Lung (tissue), 12 donors: ENCODE results near the gene SLC46A3. TPM values are rescaled to one million over a fixed set of nuclear protein-coding genes. Genes with fewer than 3 reads are reported as not detected.

Experiments used
- ATAC-seq: fragments of 200-7000 bp; cut with Tn5 transposase; one replicate; pipeline ENCODE4 v1.9.1; 2020; ENCODE audit warnings: moderate number of reproducible peaks; ENCODE audit not compliant: insufficient read depth, low FRiP score
- DNase-seq, 3 donors: peaks; one replicate each; pipeline ENCODE4 v3.0.0-alpha.2; 2013 to 2017
- H3K27ac ChIP-seq, 2 donors: one replicate each; pipeline ENCODE4 v1.5.1; 2013; ENCODE audit warnings: mild to moderate bottlenecking in 2 of 2, moderate library complexity in 2 of 2, control low read depth in 1 of 2, inconsistent platforms in 1 of 2, low read depth in 1 of 2, low read length in 1 of 2
- H3K27me3 ChIP-seq, 3 donors: one replicate each; pipeline ENCODE4 v1.5.1; 2013; ENCODE audit warnings: low read length in 2 of 3; ENCODE audit not compliant: control insufficient read depth in 3 of 3, insufficient read depth in 3 of 3
- H3K36me3 ChIP-seq, 4 donors: one replicate each; pipeline ENCODE4 v1.5.1; 2013; ENCODE audit warnings: low read length in 4 of 4, mild to moderate bottlenecking in 1 of 4, moderate library complexity in 1 of 4; ENCODE audit not compliant: control insufficient read depth in 4 of 4, insufficient read depth in 4 of 4
- H3K4me1 ChIP-seq, 5 donors: one replicate each; pipeline ENCODE4 v1.5.1; 2013; ENCODE audit warnings: low read length in 5 of 5, mild to moderate bottlenecking in 2 of 5, moderate library complexity in 1 of 5; ENCODE audit not compliant: control insufficient read depth in 5 of 5, insufficient read depth in 5 of 5
- H3K4me3 ChIP-seq: one replicate; pipeline ENCODE4 v1.5.1; 2013; ENCODE audit warnings: mild to moderate bottlenecking, control low read depth, moderate library complexity
- H3K9ac ChIP-seq, 2 donors: one replicate each; pipeline ENCODE4 v1.5.1; 2013; ENCODE audit warnings: low read length in 2 of 2, control low read depth in 1 of 2; ENCODE audit not compliant: insufficient read depth in 1 of 2
- H3K9me3 ChIP-seq, 4 donors: one replicate each; pipeline ENCODE4 v1.5.1; 2013; ENCODE audit warnings: low read length in 3 of 4, mild to moderate bottlenecking in 1 of 4, moderate library complexity in 1 of 4; ENCODE audit not compliant: control insufficient read depth in 4 of 4, insufficient read depth in 3 of 4
- WGBS, 2 donors: extraction: QIAGEN DNeasy Blood & Tissue Kit; methylation state at CpG; one replicate each; pipeline ENCODE4 v1.1.7; 2013; 5-methylcytosine and 5-hydroxymethylcytosine counted together
- polyA plus RNA-seq, 2 donors: library from polyadenylated mRNA; stranded (reverse); fragments of 200-250 nt; gene quantifications; one replicate each; pipeline ENCODE4 v1.2.1, GENCODE V29; 2013
- total RNA-seq, 2 donors: library from RNA; depleted of rRNA in 1 of 2; stranded (reverse); fragments of >200 nt in 1 of 2; gene quantifications; one replicate each; pipeline ENCODE4 v1.2.1, GENCODE V29; 2014 to 2021
- TF ChIP-seq, protein P1 (sequence below): IDR thresholded peaks from 2 replicates; pipeline ENCODE4 v1.5.1; 2012; ENCODE audit warnings: mild to moderate bottlenecking; ENCODE audit errors: control extremely low read depth, extremely low read depth
- donor health status: control.
- donor health status: control.
- donor health status: Bipolar disorder and iron deficiency.
- donor health status: healthy.
- donor health status: DM: yes; HTN: yes; CAD: no.

SLC46A3 gene
- total and polyA plus RNA-seq, 4 donors: 6.9 to 10.9 (median 8.9) TPM

DNA sequence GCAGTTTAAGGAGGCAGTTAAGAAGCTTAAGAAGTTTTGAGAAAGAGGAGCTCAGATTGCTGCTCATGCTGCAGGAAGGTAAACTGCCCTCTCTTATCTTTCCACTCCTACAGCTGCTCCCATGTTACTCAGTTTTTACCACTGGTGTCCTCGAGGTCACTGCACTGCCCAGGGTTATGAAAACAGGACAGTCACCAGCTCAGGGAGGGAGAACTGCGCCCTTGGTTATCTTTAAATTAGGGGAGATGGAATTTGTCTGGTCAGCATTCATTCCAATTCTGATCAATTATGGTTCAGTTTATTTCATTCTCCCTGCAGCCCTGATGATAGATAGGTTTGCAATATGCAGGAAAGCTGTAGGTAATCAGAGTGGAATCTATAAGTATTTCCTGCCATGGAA, 10.8 kb upstream of the SLC46A3 start:
- 55 to 72% methylated on average over 2 of the region's 2 CpGs for WGBS, 2 donors

DNA sequence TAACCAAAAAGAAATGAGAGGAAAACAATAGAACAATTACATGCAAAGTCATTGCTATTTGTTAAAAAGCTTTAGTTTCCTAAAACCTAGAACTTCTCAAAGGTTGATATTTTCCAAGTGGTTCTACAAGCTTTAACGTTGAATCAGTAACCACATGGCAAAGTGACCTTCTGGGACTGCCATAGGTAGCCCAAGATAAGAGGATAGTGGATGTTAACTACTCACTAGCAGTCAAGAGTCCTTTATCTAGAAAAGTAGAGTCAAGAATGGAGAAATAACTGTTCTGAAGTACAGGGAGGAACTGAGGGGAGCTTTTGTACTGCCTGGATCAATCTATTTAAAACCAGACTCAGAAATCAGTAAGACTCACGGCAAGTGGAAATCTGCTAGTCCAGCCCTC, 9.9 kb upstream of the SLC46A3 start:
- Histone ChIP-seq H3K27ac (no peak overlapping the region), H3K4me3 (no peak overlapping the region), H3K9ac (no peak overlapping the region), H3K9me3 (no peaks in the 10 kb centered on the region), H3K4me1 (no peaks in the 10 kb centered on the region), H3K27me3 (peaks cover 0 to 5% (median 4%) of the 10 kb centered on the region in 3 donors), H3K36me3 (no peaks in the 10 kb centered on the region)
- DNase-seq (no peak), ATAC-seq (no peak)
- TF ChIP-seq, protein P1, sequence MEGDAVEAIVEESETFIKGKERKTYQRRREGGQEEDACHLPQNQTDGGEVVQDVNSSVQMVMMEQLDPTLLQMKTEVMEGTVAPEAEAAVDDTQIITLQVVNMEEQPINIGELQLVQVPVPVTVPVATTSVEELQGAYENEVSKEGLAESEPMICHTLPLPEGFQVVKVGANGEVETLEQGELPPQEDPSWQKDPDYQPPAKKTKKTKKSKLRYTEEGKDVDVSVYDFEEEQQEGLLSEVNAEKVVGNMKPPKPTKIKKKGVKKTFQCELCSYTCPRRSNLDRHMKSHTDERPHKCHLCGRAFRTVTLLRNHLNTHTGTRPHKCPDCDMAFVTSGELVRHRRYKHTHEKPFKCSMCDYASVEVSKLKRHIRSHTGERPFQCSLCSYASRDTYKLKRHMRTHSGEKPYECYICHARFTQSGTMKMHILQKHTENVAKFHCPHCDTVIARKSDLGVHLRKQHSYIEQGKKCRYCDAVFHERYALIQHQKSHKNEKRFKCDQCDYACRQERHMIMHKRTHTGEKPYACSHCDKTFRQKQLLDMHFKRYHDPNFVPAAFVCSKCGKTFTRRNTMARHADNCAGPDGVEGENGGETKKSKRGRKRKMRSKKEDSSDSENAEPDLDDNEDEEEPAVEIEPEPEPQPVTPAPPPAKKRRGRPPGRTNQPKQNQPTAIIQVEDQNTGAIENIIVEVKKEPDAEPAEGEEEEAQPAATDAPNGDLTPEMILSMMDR: no peak
- whole genome bisulfite sequencing, 2 donors: 76 to 84% methylated on average over 2 of the region's 2 CpGs

More for the DNA sequence above, 10.8 kb upstream of the SLC46A3 start:
- Histone ChIP-seq H3K27ac (no peak overlapping the region), H3K9ac (no peak overlapping the region), H3K4me1 (no peaks in the 10 kb centered on the region), H3K9me3 (no peaks in the 10 kb centered on the region), H3K36me3 (no peaks in the 10 kb centered on the region), H3K27me3 (peaks cover 0 to 5% (median 4%) of the 10 kb centered on the region in 3 donors), H3K4me3 (no peak overlapping the region)
- DNase-seq (no peak), ATAC-seq (no peak)
- TF ChIP-seq, protein P1: no peak

DNA sequence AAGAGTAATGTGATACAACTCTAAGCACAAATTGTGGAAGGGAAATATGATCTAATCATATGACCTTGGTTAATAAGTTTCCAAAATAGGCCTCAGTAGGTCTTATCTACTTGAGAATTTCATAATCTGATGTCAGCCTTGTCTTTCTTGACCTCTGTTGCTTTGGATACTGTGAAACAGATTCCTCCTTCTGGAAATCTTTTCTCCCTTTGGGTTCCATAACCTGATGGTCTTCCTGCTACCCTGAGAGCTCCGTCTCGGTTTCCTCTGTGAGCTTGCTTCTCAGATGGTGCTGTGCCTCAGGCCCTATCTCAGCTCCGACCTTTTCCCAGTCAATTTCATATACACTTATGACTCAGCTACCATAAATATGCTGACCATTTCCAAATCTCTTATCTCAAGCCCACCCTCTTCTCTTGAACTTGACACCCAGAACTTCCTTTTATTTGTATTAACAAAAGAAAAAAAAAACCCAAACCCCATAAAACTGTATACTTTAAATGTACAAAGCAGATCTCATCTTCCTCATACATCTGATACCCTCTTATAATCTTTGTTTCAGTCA, 6.4 kb upstream of the SLC46A3 start:
- WGBS, 2 donors: 82 to 92% methylated on average over 3 of the region's 3 CpGs
- Histone ChIP-seq H3K4me1 (no peaks in the 10 kb centered on the region), H3K27me3 (peaks cover 0 to 5% (median 4%) of the 10 kb centered on the region in 3 donors), H3K27ac (no peak overlapping the region), H3K9ac (no peak overlapping the region), H3K4me3 (no peak overlapping the region), H3K36me3 (no peaks in the 10 kb centered on the region), H3K9me3 (no peaks in the 10 kb centered on the region)
- ATAC-seq (no peak), DNase-seq (no peak)
- TF ChIP-seq, protein P1: no peak

DNA sequence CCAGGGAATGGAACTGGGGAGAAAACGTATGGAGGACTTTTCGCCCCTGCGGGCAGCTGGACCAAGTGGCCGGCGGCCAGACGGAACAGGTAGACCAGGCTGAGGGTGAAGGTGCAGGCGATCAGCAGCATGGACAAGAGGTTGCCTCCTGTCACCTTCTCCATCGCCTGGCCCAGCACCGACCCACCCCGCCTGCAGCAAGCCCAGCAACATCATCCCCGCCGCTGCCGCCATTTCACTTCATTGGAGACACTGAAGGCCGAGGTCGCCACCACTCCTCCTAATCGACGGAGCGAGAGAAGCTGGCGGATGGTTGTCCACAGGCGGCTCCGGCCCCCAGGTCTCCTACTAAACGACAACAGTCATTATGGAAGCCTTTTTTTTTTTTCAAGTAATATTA, 5.0 kb upstream of the SLC46A3 start:
- DNase-seq: no peak
- Histone ChIP-seq H3K27ac (no peak overlapping the region), H3K36me3 (no peaks in the 10 kb centered on the region), H3K4me1 (no peaks in the 10 kb centered on the region), H3K4me3 (no peak overlapping the region), H3K9me3 (no peaks in the 10 kb centered on the region), H3K27me3 (peaks cover 0 to 8% (median 4%) of the 10 kb centered on the region in 3 donors), H3K9ac (no peak overlapping the region)
- ATAC-seq: no peak
- TF ChIP-seq, protein P1: no peak
- 95 to 96% methylated on average over 22 of the region's 22 CpGs for WGBS, 2 donors
